ENCODE data around the gene GRAP2. TPM values are rescaled to one million over a fixed set of nuclear protein-coding genes. Genes with fewer than 3 reads are reported as not detected.

Gene GRAP2
- total and polyA plus RNA-seq, 2 of the 8 experiments (the other 6 are each of a cell fraction or from before 2014, with no cell fraction given) = 0.08 TPM; not detected in 1

- Histone ChIP-seq H3K56ac (replicated peaks; ENCODE audit: insufficient read length, low read depth, low read length) (no peak overlapping the region), H4K20me1 (replicated peaks in 1 of 2; ENCODE audit: control insufficient read depth in 1 of 2, insufficient read depth in 2 of 2, low read length in 2 of 2) (no peaks in the 10 kb centered on the region), H2BK12ac (ENCODE audit: low read depth, low read length) (no peak overlapping the region), H3K4me3 (ENCODE audit: extremely low read depth in 1 of 4, insufficient read depth in 2 of 4, low read depth in 3 of 4, low read length in 4 of 4) (peak overlapping the region in 2 of 4 experiments; percentile 53 to 69; a peak in 5 of 8 replicates), H3K23ac (ENCODE audit: insufficient read length) (no peak overlapping the region), H3K79me1 (ENCODE audit: low read depth, low read length) (0 out of 2 replicates have a peak, but pooled peaks cover 3% of the 10 kb centered on the region), H3K18ac (ENCODE audit: extremely low read depth, low read length) (no peak overlapping the region), H3K4ac (replicated peaks; ENCODE audit: insufficient read length, low read depth, low read length) (no peak overlapping the region), H2BK120ac (replicated peaks; ENCODE audit: low read depth, low read length) (no peak overlapping the region), H3K79me2 (ENCODE audit: control insufficient read depth in 1 of 2, insufficient read depth in 2 of 2, low read length in 2 of 2) (peaks cover 0 to 21% of the 10 kb centered on the region in 2 experiments; a peak in 2 of 4 replicates), H3K27me3 (replicated peaks in 1 of 4; ENCODE audit: control insufficient read depth in 3 of 4, extremely low read depth in 1 of 4, insufficient read depth in 3 of 4, low read length in 3 of 4) (peaks cover 0 to 19% (median 13%) of the 10 kb centered on the region in 4 experiments; a peak in 6 of 7 replicates), H4K5ac (ENCODE audit: insufficient read length, low read depth, low read length) (no peak overlapping the region), H3K36me3 (ENCODE audit: control insufficient read depth in 2 of 4, insufficient read depth in 4 of 4, low read length in 3 of 4) (no peaks in the 10 kb centered on the region), H4K91ac (replicated peaks; ENCODE audit: insufficient read length, low read length) (no peak overlapping the region), H3K9ac (replicated peaks in 1 of 4; ENCODE audit: extremely low read depth in 1 of 4, low read depth in 3 of 4, low read length in 3 of 4) (no peak overlapping the region; a peak in 2 of 7 replicates), H3K9me3 (ENCODE audit: insufficient read depth in 2 of 2, low read depth in 1 of 2, low read length in 1 of 2) (no peaks in the 10 kb centered on the region), H2AK5ac (ENCODE audit: low read depth, low read length) (no peak overlapping the region; the same call in 1 of the 2 replicates), H3K14ac (ENCODE audit: insufficient read length) (no peak overlapping the region), H2BK20ac (ENCODE audit: low read length) (no peak overlapping the region), H2BK5ac (ENCODE audit: low read depth, low read length) (no peak overlapping the region), H4K8ac (ENCODE audit: extremely low read depth, insufficient read depth, low read length) (peak overlapping the region; percentile 58), H3K27ac (ENCODE audit: low read depth, low read length) (no peak overlapping the region), H2BK15ac (ENCODE audit: low read length) (no peak overlapping the region), H2AFZ (ENCODE audit: low read length) (no peak overlapping the region), H3K4me1 (replicated peaks in 1 of 4; ENCODE audit: control insufficient read depth in 3 of 4, insufficient read depth in 4 of 4, low read length in 3 of 4) (peaks cover 17 to 38% (median 25%) of the 10 kb centered on the region in 4 experiments), H3K23me2 (ENCODE audit: low read depth, low read length) (peaks cover 8% of the 10 kb centered on the region; the same call in 1 of the 2 replicates), H3K4me2 (ENCODE audit: insufficient read depth in 1 of 2, low read depth in 2 of 2, low read length in 2 of 2) (peak overlapping the region; percentile 63 to 93)
- 65% methylated on average over 14 of the region's 20 CpGs; no CpG with 5 or more reads in 1 of the 2 experiments for WGBS, 2 experiments (ENCODE audit: extremely low coverage in 1 of 2, insufficient coverage in 1 of 2, insufficient read length in 1 of 2, insufficient replicate concordance in 2 of 2, low coverage in 1 of 2, low lambda C conversion rate in 2 of 2, missing lambda C conversion rate in 1 of 2)
- FAIRE-seq = no peak
- POLR2A ChIA-PET (ENCODE audit: partially characterized antibody) = interaction anchor here (1.3 to 2.7 kb wide), 4 partner anchors 10 to 50 kb away, joined by 3 to 8 read pairs (median 4); no protein-coding TSS in a partner anchor
- DNase-seq (ENCODE audit: low read depth in 1 of 2, low spot score in 2 of 2) = no peak
- CTCF ChIA-PET (ENCODE audit: partially characterized antibody) = interaction anchor here (0.9 to 2.4 kb wide), 6 partner anchors 10 to 77 kb away, joined by 3 to 11 read pairs (median 4); no protein-coding TSS in a partner anchor
Observed at GRCh38 chr22:39994041-39994565, 93.2 kb downstream of the GRAP2 start.

Measured in H1 (cell line).